Stimulated activated CD8-positive, alpha-beta memory T cell treated with anti-CD3 and anti-CD28 coated beads, Interleukin-7, amount 100 ng/mL, for 48 hours (primary cell): ENCODE measurements around the gene RTL9.

ENCODE experiments used
- DNase-seq, 2 donors: peaks; one replicate each; pipeline ENCODE4 v3.0.0-alpha.2; 2020; ENCODE audit warnings: low read depth in 1 of 2; ENCODE audit errors: extremely low read depth in 1 of 2

The RTL9 gene

DNA sequence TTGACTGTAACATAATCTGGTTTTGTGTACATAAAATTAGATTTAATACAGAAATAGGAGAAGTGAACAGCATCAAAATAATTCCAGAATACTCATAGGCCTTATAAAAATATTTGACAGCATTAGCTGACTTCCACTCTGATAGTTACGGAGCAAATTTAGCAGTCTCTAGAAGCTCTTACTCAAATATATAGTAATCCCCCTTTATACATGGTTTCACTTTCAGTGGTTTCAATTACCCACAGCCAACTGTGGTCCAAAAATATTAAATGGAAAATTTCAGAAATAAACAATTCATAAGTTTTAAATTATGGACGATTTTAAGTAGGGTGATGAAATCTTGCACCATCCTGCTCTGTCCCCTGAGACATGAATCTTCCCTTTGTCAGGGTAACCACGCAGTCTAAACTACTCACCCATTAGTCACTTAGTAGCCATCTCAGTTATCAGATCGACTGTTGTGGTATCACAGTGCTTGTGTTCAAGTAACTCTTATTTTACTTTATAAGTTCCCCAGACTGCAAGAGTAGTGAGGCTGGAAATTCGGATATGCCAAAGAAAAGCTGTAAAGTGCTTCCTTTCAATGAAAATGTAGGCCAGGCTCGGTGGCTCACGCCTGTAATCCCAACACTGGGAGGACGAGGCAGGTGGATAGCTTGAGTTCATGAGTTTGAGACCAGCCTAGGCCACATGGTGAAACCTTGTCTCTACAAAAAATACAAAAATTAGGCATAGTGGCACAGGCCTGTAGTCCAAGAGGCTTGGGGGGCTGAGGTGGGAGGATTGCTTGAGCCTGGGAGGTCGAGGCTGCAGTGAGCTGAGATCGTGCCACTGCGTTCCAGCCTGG lies 17.2 kb upstream of the RTL9 start:
- DNase-seq, result no peak

DNA sequence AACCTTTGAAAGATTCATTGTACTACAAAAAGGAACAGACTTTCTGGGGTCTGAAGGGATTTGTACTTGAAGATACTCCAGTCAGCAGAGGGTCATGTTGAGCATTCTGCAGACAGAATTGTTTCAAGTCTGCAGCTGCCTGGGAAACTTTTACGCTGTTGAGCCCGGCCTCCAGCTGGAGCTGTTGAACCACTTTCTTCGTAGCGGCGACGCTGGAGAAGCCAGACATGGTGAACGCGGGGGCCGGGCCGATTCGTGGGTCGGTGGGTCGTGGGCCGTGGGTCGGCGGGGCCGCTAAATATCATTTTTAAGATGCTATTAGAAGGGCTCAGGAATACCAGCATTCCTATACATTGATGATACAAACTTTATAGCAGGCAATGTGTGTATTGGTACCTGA lies 12.0 kb upstream of the RTL9 start:
- no peak for DNase-seq

DNA sequence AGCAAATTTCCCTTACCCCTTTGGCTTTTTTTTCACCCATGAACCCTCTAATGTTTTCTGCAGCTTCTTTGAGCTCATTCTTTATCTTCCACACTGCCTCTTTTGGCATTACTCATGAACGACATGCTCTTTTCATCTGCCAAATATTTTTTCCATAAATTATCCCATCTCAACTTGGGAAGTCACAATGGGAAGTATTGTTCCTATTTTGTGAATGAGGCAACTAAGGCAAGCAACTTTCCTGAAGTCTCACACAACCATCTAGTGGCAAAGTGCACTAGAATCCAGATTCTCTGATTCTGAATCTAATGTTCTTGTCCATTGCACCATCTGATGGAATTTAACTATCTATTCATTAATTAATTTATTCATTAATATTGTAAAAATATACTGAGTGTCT lies 625 bp downstream of the RTL9 start:
- DNase-seq, result no peak

DNA sequence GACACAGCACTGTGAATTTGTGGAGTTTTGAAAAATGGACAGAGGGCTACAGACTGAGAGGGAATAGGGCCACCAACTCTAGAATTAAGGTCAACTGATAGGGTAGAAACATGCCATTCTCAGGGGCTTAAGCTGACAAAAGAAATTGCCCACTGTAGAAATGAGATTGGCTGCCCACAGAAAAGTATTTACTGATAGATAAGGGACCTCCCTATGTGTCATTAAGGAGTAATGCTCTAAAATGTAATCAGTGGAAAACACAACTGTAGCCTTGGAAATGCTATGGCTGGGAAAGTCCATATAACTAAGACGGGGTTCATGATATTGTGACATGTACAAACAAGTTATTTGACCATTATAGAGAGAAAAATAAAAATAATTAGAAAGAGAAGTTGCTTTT lies 4.6 kb downstream of the RTL9 start:
- no peak for DNase-seq

DNA sequence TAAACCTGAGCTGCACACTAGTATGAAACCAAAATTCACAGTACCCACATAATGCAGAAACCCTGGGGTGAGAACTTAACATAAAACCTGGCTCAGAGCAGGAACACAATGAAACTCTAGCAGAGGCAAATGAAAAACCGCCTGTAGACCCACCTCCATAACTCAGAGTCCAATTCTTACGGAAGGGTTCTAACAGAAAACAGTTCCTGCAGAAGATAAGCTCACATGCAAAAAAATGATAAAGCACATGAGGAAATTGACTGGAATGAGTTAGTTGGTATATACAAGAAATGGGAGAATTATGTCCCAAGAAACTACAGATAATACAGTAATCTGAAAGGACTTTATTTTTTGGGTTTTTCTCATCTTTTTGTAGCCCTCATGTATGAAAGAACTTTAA lies 14.7 kb downstream of the RTL9 start:
- no peak for DNase-seq

DNA sequence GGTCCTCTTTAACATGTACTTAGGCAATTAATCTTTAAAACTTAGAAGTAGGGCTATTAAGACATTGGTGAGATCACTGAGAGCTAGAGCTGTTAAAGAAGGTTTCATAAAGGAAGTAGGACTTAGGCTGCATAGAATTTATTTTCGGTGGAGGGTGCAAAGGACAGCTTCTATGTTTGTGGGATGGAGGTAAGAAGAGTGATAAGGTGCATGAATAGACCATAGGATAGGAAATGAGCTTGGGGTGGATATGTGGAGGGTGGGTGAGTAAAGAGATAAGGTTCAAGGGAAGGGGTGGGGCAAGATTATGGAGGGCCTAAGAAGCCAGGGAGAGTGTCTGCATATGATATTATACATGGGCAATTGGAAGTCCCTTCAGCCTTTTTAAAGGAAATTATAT lies 15.9 kb downstream of the RTL9 start:
- DNase-seq, result no peak

DNA sequence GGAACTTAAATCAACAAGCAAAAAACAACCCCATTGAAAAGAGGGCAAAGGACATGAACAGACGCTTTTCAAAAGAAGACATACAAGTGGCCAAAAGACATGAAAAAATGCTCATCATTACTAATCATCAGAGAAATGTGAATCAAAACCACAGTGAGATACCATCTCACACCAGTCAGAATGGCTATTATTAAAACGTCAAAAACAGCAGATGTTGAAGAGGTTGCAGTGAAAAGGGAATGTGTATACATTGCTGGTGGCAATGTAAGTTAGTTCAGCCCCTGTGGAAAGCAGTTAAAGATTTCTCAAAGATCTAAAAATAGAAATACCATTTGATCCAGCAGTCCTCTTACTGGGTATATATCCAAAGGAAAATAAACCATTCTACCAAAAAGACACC lies 22.6 kb downstream of the RTL9 start:
- no peak for DNase-seq

DNA sequence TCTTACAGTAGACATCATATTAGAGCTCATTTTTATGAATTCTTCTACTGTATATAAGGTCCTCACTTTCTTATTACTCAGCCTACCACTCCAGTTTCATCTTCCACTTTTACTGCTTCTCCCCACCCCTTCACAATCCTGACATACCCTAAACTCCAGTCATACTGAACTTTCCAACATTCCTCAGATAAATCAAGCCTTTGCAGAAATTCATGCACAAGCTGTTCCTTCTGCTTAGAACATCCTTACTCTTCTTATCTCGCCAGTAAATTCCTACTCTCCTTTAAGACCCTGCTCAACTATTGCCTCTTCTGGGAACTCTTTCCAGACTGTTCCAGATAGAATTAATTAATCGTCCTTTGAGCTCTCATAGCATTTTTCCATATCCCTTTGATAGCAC lies 24.8 kb downstream of the RTL9 start:
- no peak for DNase-seq

DNA sequence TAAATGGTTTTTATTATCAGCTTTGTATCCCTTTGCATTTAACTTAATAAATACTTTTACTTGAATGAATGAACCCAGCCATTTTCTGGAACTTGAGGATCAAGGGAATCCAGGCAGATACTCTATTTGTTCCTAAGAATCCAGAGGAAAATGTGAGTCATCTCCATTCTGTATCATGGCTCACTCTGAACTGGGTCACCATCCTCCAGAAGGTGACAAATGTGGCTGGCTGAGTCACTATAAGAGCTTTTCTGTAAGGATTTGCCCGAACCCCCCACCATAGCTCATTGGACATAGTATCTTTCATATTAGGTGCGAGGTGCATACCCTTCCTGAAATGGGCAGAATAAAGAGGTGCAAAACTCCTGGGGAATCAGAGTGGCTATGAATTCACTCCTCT lies 25.8 kb downstream of the RTL9 start:
- DNase-seq, result no peak

DNA sequence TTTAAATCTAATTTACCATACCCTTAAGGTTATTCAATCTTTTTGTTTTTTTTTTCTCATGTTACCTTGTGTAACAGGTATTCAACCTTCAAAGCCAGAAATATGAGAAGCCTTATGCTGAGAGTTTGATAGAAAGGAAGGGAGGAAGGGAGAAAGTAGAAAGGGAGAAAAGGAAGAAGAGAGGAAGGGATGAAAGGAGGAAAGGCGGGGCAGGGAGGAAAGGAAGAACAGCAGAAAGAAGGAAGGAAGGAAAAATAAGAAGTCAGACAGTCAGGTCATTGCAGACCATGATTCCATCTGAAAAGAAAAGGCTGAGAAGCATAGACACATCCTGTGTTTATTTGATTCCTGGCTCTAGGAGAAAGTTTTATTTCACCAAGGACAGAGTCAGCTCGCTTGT lies 30.9 kb downstream of the RTL9 start:
- no peak for DNase-seq

DNA sequence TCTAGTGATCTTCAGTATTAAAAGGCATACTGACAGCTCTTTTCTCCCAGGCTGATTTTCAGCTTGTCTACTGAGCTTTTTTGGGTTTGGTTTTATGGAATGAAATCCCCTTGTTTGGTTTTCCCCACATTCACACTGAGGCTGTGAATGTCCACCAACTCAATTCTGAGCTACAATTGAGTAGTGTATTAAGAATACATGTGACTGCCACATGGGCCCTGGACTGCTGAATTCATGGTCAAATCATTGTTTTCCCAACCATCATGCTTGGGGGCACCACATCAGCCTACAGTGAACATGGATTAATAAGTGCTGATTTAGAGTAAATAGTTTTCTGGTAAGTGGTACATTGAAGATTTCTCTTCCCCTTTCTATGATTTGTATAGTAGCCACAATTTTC lies 32.4 kb downstream of the RTL9 start:
- no peak for DNase-seq

DNA sequence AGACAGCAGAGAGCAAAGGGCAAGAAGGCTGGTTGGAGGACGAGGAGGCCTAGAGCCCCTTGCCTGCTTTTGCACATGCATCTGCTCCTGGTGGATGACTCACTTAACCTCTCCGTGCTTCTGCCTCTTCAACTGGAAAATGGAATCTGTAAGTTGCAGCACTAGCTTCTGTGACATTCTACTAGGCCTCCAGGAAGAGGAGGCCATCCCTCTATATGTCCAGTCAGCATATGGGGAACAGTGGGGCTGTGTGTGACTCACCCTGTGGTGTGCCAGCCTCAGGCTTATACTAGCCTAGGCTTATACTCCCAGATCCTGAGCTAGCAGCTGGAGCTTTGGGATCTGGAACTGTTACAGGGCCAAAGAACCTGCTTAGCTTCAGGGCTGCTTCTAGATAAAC lies 36.0 kb downstream of the RTL9 start:
- DNase-seq, result no peak

DNA sequence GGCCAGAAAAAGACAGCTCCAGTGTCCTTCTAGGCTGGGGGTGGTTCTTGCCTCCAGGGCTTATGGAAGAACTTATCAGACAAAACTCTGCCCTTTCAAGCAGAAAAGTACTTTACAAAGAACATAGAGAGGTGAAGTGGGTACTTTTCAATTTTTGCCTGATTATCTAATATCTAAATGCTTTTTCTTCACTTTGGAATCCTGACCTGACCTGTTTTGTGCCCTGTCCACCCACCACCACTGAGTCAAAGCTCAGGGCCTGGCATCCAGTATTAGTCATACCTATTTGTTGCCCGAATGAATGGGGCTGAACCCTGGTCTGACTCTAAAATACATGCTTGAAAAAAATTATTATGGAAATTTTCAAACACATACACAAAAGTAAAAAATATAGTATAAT lies 37.2 kb downstream of the RTL9 start:
- DNase-seq, result no peak

DNA sequence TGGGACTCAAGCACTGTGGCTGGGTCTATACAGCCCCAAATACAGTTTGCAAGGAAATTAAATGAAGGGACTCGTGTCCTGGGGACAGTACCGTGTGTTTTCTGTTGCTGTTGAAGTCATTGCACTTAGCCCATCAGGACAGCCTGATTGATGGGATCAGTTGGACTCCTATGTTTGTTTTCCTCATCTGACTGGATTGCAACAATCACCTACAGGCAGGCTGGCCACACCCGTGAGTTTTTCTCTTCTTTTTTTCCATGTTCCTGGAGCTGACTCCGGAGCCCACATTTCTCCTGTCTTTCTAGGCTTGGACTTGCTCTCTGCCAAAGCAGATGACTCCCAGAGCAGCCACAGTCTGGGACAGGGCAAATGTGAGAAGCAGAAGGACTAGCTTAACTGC lies 38.1 kb downstream of the RTL9 start:
- no peak for DNase-seq

DNA sequence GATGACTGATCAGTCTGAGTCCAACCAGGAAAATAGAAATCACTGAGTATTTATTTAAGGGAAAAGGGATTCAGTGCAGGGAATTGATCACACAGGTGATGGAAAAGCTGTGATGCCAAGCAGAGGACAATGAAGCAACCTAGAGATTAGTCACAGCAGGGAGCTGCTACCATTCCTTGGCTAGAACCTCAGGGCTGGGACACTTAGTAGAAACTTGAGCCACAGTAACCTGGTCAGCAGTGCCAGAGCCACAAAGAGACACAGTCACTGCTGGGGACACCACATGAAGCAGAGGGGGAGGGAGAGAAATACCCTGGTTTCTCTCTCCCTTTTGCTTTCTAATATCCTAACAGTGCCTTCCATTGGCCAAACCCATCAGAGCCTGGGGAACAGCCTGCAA lies 38.7 kb downstream of the RTL9 start:
- no peak for DNase-seq

DNA sequence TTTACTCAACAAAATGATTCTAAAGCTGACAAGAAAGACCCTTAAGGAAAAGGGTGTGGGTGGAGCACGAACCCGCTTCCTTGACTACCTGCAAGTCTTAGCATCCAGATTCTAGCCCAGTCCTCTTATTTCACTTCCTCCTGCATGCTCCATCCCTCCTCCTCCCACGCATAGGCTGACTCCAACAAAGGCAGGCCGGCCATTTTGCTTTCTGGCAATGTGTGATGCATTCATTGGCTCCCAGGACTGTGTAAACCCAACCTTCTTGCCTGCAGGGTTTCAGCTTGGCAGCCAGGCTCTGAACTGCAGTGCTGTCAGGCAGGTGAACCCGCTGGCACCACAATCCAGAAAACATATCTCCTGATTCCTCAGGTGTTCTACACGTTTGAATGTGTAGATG lies 39.3 kb downstream of the RTL9 start:
- DNase-seq, result no peak

DNA sequence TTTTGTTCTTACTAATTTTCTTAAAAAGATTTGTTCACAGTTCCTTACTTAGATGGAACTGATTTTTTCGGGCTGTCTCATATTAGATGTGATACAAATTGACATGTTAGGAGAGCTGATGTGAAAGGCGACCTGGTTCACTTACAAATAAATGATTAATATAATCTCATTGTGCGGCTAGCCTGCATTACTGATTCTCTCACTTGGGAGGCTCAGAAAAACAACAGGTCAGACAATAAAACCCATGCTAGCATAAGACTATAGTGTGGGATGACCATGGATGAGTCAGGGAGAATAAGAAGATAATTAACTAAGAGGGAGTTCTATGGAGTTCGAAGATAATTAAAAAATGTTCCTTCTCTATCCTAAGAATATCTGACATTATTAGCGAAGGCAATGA lies 40.8 kb downstream of the RTL9 start:
- no peak for DNase-seq

DNA sequence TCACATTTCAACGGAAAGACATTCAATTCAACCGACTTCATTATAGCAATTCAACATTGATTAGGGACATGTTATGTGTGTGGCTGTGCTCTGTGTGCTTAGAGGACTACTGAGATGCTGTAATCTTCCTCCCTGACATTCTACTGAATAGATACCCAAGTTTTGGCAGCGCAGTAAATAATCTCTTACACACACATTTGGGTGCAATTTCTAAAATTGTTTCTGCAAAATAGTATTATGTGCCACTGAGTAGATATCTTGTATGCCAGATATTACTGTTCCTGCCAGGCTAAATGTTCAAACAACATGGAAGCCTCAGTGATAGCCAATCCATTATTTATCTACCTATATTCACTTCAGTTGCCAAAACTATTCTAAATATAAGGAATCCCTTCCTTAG lies 41.3 kb downstream of the RTL9 start:
- no peak for DNase-seq

DNA sequence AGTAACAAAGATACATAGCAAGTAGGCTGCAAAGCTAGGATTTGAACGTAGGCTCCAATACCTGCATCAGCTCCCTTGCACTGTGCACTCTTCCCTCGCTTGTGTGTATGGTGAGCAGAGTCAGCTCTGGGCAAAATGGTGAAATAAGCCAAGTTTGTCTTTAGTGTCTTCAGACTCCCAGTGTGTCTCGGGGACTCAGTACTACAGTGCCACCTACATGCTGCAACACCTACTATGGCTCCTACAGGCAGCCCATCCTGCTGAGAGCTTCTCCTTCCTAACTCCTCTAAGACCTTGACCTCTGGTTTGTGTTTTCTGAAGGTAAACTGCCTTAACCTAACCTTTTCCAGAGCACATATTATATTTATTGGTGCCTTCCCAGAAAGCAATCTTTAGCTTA lies 42.5 kb downstream of the RTL9 start:
- DNase-seq, result no peak

DNA sequence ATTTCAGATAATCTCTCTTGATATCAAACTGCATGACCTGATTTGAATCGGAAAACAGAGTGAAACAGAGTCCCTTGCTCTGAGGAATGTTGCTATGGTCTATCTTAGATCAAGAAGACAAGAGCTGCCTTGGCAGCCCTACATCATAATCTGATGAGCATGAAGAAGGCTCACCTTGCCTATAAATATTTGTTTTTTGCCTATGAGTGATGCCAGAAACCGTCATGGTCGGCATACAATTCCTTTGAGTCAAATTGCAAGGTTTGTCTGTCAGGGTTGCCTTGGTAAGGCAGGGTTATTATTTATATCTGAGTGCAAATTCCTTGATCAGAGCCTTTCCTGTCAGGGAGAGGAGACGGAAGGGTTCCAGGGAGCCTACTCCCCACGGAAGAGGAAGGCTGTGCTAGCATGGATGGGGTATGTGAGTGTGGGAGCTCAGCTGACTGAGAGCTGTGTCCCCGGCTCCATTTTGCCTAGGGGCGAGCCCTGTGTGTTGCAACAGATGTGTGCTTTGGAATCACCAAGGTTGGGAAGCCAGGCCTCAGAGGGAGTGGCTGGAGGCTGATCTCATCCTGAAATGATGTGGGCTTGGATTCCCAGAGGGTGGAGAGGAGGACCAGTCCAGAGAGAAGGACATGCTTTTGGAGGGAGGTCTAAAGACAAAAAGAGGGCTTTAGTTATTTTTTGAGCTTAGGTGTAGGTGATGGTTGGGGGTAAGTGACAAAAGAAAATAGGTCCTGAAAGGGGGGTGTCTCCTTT lies 43.6 kb downstream of the RTL9 start:
- no peak for DNase-seq

DNA sequence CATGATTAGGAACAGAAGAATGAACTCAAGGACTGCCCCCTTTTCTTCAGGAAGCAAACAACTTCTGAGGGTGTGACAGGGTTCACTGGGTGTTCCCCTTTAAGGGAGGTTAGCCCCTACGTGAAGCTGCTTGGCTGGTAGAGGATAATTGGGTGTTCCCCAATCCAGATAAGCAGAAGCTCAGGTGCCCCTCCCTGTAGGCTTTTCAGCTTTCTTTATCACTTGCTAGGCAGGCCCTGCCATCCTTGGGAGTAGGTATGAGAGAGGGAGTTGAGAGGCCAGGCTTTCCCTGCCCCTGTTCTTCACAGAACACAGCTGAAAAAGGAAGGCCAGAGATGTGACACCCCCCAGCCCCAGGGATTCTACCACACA lies 44.2 kb downstream of the RTL9 start:
- DNase-seq, result no peak

DNA sequence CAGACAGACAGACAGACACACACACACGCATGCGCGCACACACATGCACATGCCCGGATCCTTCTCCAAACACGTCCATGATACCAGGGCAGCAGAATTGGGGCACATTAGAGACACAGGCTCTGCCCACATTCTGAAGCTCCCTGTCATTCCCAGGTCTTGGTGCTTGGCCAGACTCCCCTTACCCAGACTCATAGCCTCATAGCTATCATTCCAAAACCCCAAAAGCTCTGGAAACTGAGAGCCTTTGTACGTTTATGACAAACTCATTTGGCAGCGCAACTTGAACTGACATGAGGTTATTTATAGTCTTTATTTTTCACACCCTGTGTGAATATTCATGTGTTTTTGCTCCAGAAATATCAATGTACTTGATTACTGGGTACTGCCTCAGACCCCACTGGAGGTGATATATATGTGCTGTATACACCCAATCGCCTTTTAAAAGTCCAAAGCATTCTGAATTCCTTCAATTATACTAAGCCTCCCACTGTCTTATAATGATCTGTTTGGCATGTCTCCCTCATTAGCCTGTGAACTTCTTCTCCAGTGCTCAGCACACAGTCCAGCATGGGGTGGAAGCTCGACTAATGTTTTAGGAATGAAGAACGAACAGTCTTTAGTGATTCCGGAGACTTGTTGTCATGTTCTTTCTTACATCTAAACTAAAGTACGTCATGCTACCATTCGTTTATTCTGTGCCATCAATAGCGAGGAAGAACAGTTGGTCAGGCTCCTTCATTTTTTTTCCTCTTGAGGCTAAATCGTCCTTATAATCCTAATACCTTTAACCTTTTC lies 45.0 kb downstream of the RTL9 start:
- DNase-seq, result no peak
